Caki2 (cell line): ENCODE data around the gene TESPA1. TPM values are rescaled to one million over a fixed set of nuclear protein-coding genes. Genes with fewer than 3 reads are reported as not detected.

Source experiments
- DNase-seq: peaks from one replicate; pipeline ENCODE4 v3.0.0-alpha.2; 2015; ENCODE audit warnings: low read depth
- in situ Hi-C: cut with HindIII; loops from 2 replicates; pipeline ENCODE4 v1.10.0; 2016; ENCODE audit warnings: low sequenced_read_pairs, low pct_unique_long_range_greater_than_20kb, mixed read lengths
- total RNA-seq: library from RNA; depleted of rRNA; stranded (reverse); fragments of >200 nt; shearing (Covaris generic); gene quantifications from 2 replicates; pipeline ENCODE4 v1.2.3, GENCODE V29; 2014; ENCODE audit warnings: low replicate concordance; rRNA removed

The TESPA1 gene, protein sequence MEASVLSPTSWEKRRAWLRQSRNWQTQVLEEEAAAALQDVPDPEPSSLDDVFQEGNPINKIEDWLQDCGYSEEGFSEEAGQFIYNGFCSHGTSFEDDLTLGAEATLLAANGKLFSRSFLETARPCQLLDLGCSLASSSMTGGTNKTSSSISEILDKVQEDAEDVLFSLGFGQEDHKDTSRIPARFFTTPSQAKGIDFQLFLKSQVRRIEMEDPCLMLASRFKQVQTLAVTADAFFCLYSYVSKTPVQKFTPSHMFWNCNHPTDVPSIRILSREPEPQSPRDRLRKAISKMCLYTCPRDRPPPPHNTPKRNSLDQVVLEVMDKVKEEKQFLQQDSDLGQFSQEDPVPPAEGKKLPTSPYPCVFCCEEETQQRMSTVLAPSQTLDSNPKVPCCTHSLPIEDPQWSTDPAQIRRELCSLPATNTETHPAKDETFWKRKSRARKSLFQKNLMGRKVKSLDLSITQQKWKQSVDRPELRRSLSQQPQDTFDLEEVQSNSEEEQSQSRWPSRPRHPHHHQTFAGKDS
- not detected in 2 replicates for total RNA-seq

DNA sequence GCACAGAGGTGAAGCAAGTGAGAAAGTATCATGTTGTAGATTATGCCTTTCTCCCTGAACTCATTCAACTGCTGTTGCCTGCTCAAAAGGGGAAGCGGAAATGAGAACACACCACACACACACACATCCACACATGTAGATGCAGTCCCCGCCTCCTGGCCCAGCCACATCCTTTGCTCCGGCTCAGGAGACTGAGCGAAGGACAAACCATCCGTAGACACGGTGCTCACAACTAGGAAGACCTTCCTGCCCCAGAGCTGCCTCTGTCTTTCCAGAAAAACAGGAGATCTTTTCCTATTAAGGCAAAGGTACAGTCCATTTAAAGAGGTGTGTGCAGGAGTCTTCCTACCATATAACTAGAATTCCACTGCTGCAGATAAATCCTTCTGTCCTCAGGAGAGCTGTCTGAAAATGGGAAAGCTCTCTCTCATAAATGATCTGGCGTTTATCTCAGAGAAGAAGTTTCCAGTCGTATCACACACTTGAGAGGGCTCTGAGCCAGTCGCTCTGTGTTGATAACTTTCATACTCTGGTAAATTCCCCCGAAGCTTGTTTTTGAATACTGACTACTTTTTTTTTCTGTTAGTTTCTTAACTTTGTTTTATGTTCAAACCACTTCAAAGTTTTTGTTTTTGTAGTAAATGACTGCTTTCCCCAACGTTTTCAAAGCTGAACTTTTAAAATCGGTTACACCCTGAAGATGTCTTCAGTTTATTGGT, at the start of gene TESPA1:
TESPA1 (minus strand) TSS at position 105 of the 719 bp plus-strand sequence. CDS start 10,200 bp downstream, outside the sequence.
- in situ Hi-C loops, result no loop called here
- DNase-seq, result no peak

DNA sequence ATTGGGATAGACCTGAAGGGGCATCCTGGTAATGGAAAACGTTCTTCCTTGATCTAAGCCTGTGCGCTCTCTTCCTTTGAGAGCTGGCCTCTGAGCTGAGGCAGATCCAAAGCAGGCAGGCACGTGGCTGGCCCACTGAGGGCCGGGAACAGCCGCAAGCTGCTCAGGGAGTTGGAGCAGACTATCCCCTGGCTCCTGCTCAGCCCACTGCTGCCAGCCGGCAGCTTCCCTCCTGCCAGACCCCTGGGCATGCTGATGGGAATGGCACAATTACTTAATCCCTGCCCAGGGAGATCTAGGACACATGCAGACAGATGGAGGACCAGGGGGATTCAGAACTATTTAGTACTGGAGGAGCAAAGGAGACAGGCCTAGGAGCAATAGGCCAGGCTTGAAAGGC, 49.7 kb upstream of the TESPA1 start:
- in situ Hi-C loops, result no loop called here

DNA sequence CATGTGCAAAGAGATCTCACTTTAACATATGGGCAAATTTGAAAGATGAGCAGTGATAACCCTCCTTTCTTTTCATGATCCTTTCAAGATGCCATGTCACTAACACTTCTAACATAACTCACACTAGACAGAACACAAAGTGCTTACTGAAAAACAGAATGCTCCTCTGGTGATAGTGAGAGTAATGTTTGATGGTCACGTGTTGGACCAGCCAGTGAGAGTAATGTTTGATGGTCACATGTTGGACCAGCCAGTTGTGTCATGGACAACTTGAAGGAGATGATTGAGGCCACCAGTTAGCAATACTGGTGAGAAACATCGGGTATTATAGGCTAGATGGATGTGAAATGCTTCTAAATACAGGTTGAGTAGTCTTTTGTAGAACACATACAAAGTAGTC, 40.9 kb upstream of the TESPA1 start:
- DNase-seq, result no peak
- in situ Hi-C loops, result no loop called here

More for the DNA sequence above, 49.7 kb upstream of the TESPA1 start:
- DNase-seq, result no peak

DNA sequence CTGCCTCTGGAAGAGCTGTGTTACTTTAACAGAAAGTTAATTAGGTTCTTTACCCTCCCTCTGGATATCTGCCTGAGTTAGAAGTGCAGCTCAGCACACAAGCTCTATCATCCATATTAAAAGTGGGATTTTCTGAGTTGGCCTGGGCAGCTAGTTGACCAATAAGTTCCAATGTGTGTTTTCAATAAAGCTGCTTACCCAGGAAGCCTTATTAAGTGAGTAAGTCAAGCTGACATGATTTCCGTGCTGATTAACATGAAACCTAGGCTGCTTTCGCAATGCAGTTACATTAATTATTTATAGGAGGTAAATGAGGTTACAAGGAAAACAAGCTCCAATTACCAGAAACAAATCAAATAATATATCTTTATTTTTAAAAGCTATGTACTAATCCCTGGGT, 40.0 kb upstream of the TESPA1 start:
- in situ Hi-C loops, result no loop called here
- DNase-seq, result no peak

DNA sequence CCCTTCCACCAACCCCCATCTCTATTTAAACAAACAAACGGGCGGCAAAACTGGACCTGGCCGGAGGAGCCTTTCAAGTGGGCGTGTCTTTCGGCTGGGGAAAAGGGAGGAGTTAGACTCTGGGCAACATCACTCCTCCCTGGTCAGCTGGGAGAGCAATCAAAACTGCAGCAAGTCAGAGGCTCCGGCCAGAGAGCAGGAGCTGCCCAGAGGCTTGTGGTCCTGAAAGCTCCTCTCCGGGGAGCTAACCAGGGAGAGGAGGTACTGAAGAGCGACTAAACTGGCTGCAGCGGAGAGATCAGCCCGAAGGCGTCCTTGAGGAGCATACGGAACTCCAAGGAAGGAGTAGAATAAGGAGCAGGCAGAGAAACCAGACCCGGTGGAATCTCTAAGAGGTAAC, 35.2 kb upstream of the TESPA1 start, which contains the start of gene NEUROD4:
NEUROD4 (plus strand) TSS at position 191 of the 400 bp plus-strand sequence. CDS start 6,466 bp downstream, outside the sequence.
- DNase-seq, result peak; percentile 81
- in situ Hi-C loops, result no loop called here

DNA sequence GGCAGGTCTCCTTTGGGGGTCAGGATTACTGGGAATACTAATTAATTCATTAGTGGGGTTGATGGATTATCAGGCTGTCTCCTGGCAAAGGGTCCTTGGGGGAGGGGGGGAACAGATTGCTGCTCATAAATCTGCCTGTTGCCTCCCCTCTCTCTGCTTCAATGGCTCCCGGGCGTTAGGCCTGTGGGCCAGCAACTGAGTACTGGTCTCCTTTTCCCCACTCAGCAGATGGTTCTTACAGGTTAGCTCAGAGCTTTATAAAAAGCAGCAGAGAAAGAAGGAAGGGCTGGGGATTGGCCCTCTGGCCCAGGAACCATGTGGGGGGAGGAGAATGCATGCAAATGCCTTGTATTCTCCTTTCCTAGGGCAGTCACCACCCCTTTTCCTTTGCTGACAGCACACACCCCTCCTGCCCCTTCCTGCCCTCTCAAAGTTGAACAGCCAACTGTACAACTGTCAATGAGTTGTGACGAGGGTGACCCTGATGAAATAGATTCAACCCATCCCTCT, 32.9 kb upstream of the TESPA1 start:
- in situ Hi-C loops, result no loop called here
- no peak for DNase-seq

DNA sequence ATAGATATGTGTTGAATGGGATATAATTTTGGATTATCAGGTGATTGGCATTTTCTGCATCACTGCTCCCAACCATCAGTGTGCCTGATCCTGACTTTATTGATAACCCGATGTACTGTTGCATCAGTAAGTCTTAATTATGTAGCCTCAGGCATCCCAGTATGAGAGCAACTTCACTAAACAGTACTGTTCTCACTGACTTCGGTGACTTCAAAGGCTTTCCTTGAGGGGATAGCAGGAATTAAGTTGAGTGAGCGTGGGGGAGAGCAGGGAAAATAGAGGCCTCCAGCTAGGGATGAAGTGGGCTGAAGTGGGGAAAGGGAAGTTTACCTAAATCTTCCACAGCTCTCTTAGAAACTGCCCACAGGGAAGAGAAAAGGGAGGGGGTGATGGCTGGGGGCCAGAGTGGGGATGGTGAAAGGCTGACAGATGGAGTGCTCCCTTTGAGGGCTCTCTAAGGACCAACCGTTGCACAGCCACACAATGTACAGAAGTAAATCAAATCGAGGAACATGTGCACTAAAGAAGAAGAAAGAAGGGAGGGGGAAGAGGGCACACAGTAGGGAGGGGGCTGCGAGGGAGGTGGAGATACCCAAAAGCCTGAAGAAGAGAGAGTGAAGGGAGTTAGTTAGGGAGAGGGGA, 24.5 kb upstream of the TESPA1 start:
- DNase-seq, result no peak
- in situ Hi-C loops, result no loop called here

DNA sequence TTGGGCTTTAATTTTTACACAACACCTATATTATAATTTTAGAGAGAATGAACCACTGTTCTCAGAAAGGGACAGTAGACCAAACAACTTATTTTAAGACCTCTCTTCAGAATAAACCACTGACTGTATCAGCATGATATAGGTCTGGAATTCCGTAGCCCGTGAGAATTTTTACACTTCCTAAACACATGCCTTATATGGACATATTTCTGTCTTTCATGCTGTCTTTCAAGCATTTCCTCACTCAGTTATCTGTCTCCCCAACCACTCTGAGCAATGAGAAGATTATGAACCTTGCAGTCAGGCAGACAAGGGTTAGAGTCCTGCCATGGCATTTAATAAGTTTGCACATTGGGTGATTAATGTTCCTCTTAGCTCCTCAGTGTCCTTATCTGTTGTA, 17.8 kb upstream of the TESPA1 start:
- in situ Hi-C loops, result no loop called here

DNA sequence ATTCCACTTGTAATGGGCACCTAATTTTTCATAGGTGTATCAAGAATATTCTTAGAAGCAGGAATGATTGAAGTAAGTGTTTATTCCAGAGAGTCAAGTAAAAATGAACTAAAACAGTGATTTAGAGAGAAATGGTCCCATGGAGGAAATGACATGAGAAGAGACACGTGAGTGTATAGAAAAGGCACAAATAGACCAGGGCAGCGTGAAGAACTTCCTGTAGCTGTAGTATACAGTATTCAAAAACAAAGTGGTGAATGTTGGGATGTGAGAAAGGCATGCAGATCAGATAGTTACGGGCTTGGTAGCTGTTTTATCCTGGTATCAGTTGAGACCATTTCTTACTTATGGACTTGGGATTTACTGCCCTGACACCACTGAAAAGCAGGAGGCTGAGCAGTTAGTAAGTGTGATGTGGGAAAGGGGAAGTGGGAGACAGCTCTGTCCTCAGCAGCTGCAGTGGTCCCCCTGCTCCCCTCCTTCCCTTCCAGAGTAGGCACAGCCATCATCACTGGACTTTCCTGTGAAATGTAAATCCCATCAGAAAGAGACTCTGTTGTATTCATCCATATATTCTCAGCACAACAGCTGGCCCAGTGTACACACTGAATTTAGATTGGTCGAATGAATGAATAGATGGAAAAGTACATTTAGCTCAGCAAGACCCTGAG, 16.8 kb upstream of the TESPA1 start:
- in situ Hi-C loops, result no loop called here
- no peak for DNase-seq

More for the DNA sequence above, 17.8 kb upstream of the TESPA1 start:
- DNase-seq, result no peak

DNA sequence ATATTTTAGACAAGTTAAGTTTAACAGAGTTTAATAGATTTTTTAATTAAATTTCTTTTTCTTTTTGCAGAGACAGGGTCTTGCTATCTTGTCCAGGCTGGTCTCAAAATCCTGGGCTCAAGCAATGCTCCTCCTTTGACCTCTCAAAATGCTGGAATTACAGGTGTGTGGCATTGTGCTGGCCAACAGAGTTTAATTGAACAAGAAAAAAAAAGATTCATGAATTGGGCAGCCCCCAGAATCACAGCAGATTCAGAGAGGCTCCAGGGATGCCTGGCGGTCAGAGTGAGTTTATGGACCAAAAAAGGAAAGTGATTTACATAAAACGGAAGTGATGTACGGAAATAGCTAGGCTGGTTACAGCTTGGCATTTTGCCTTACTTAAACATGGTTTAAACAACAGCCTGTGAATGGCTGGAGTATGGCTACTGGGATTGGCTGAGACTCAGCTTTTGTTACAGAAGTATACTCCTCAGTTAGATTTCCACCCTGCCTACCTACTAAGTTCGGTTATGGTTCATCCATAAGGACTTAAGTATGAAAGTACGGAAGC, 14.5 kb upstream of the TESPA1 start:
- DNase-seq, result no peak
- in situ Hi-C loops, result loop anchor here (5.0 kb wide), 1 partner anchor 78 kb away; no protein-coding TSS in a partner anchor

DNA sequence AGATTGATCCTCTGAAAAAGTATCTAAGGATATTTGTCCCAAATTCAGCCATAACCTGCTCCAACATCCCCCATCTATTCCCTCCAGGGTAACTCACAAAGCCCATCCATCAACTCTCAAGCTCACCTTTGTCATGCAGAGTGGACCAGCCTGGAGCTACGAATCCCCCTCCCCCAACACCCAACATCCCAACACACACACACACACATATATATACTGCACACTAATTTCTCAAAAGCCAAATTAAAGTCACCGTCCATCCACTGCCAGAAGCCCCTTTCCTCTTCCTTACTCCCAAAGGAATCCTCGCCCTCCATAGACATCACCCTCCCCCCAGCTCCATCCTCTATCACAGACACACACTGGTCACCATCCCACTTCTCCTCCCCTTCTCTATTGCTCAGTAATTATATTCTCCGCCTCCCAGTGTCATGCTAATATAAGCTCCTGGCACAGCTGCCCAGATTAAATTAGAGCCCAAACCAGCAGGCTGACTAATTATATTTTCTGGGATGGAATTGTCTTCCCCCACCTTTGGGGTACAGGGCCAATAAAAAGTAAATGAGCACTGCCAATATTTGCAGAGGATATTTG, 13.5 kb upstream of the TESPA1 start:
- in situ Hi-C loops, result loop anchor here (5.0 kb wide), 1 partner anchor 79 kb away; no protein-coding TSS in a partner anchor
- no peak for DNase-seq

DNA sequence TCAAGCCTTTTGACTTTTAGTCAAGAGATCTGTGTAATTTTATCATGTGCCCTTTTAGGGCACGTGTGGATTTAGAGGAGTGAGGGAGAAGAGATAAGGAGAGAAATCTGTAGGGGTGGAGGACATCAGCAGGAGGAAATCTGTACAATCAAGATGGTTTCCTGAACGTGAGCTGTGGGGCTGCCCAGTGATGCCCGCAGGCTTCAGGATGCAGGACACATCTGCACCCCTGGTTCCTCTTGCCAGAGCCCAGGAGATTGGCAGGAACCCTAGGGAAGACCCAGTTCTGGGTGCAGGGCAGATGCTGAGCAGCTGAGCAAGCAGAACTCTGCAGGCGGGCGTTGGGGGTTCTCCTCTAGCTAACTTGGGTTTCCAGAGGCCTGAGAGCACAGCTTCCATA, 11.6 kb upstream of the TESPA1 start:
- in situ Hi-C loops, result loop anchor here (5.0 kb wide), 1 partner anchor 81 kb away; no protein-coding TSS in a partner anchor
- DNase-seq, result no peak

DNA sequence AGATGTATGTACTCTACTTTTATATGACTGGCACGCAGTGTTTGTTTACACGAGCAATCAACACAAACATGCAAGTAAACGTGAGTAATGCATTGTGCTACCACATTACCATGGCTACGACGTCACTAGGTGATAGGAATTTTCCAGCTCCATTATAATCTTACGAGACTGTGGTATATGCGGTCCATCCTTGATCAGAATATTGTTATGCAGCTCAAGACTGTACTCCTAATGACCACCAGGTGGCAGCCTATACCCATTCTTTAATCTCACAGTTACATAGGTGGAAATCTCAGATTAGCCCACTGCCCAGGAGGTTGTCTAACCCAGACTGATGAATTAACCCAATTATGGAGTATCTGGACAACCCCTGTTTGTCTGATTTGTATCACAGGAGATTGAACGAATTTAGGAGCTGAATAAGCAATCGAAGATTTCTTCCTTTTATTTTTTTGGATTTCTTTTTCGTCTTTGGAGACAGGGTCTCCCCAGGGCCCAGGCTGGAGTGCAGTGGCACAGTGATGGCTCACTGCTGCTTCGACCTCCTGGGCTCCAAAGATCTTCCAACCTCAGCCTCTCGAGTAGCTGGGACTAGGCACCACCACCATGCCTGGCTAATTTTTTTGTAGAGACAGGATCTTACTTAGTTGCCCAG, 8.7 kb upstream of the TESPA1 start:
- in situ Hi-C loops, result no loop called here
- DNase-seq, result peak; percentile 56

DNA sequence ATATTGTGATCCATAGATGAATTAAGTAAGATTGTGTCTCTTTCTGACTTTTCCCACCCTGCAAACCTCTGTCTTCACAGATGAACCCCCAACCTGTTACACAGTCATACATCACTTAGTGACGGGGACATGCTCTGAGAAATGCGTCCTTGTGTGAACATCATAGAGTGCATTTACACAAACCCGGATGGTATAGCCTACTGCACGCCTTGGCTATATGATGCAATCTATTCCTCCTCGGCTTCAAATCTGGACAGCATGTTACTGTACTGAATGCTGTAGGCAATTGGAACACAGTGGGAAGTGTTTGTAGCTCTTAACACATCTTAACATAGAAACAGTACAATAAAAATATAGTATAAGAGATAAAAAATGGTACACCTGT, 7.4 kb upstream of the TESPA1 start:
- no peak for DNase-seq
- in situ Hi-C loops, result no loop called here

DNA sequence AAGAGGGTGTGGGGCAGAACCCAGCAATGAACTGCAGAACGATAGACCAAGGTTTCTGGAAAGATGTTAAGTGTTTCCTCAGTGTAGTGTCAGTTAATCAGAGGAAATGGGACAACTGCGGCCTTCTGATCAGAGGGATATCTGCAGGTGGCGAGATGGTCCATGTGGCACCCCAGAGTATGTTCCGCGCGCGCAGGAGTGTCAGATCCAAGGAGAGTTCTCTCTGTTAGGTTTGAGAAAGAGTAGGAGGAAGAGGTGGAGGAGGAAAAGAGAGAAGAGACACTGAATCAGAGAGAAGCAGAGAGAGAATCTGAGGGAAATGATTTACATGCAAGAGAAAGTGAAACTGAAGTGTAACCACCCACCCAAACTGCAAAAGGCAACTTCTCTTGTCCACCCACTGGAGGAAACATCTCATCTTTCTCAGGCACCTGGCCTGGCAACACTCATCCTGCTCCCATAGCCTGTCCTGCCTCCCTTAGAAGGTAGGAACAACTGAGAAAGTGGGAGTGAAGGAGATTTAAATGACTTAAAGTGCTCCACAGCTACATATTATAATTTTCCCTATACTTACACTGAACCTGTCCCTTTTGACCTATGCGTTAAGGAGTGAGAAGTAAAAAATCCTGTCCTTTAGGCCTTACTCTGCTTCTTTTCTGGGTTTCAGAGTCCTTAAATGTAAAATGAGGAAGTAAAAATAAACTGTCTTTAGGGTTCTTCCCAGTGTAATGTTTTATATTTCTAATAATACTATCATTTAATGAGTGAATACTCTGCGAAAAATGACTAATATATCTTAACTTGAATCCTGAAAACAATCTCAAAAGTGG, 6.8 kb upstream of the TESPA1 start:
- in situ Hi-C loops, result no loop called here
- DNase-seq, result no peak

DNA sequence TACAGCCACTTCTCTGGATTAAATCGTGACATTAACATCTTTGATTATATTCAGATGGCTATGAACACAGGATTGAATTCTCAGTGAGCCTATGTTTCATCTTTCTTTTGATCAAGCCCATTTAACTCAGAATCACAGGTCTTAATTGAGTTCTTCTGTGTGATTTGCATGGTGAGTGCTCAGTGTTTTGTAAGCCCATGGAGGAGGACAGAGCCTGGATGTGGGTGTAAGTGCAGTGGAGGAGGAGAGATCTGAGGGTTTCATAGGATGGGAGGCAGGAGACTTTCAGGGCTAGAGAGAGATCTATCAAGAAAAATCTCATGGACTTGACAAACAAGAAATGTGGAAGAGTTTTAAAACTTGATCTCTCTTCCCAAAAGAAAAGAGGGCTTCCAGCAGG, 5.3 kb upstream of the TESPA1 start:
- DNase-seq, result no peak
- in situ Hi-C loops, result no loop called here
